Lung (tissue), 12 donors: ENCODE data around the gene ARL11. TPM values are rescaled to one million over a fixed set of nuclear protein-coding genes. Genes with fewer than 3 reads are reported as not detected.

Source experiments
- ATAC-seq: fragments of 200-7000 bp; cut with Tn5 transposase; one replicate; pipeline ENCODE4 v1.9.1; 2020; ENCODE audit warnings: moderate number of reproducible peaks; ENCODE audit not compliant: insufficient read depth, low FRiP score
- DNase-seq, 3 donors: peaks; one replicate each; pipeline ENCODE4 v3.0.0-alpha.2; 2013 to 2017
- H3K27ac ChIP-seq, 2 donors: one replicate each; pipeline ENCODE4 v1.5.1; 2013; ENCODE audit warnings: mild to moderate bottlenecking in 2 of 2, moderate library complexity in 2 of 2, control low read depth in 1 of 2, inconsistent platforms in 1 of 2, low read depth in 1 of 2, low read length in 1 of 2
- H3K27me3 ChIP-seq, 3 donors: one replicate each; pipeline ENCODE4 v1.5.1; 2013; ENCODE audit warnings: low read length in 2 of 3; ENCODE audit not compliant: control insufficient read depth in 3 of 3, insufficient read depth in 3 of 3
- H3K36me3 ChIP-seq, 4 donors: one replicate each; pipeline ENCODE4 v1.5.1; 2013; ENCODE audit warnings: low read length in 4 of 4, mild to moderate bottlenecking in 1 of 4, moderate library complexity in 1 of 4; ENCODE audit not compliant: control insufficient read depth in 4 of 4, insufficient read depth in 4 of 4
- H3K4me1 ChIP-seq, 5 donors: one replicate each; pipeline ENCODE4 v1.5.1; 2013; ENCODE audit warnings: low read length in 5 of 5, mild to moderate bottlenecking in 2 of 5, moderate library complexity in 1 of 5; ENCODE audit not compliant: control insufficient read depth in 5 of 5, insufficient read depth in 5 of 5
- H3K4me3 ChIP-seq: one replicate; pipeline ENCODE4 v1.5.1; 2013; ENCODE audit warnings: mild to moderate bottlenecking, control low read depth, moderate library complexity
- H3K9ac ChIP-seq, 2 donors: one replicate each; pipeline ENCODE4 v1.5.1; 2013; ENCODE audit warnings: low read length in 2 of 2, control low read depth in 1 of 2; ENCODE audit not compliant: insufficient read depth in 1 of 2
- H3K9me3 ChIP-seq, 4 donors: one replicate each; pipeline ENCODE4 v1.5.1; 2013; ENCODE audit warnings: low read length in 3 of 4, mild to moderate bottlenecking in 1 of 4, moderate library complexity in 1 of 4; ENCODE audit not compliant: control insufficient read depth in 4 of 4, insufficient read depth in 3 of 4
- CTCF ChIP-seq: IDR thresholded peaks from 2 replicates; pipeline ENCODE4 v1.5.1; 2012; ENCODE audit warnings: mild to moderate bottlenecking; ENCODE audit errors: control extremely low read depth, extremely low read depth
- WGBS, 2 donors: extraction: QIAGEN DNeasy Blood & Tissue Kit; methylation state at CpG; one replicate each; pipeline ENCODE4 v1.1.7; 2013; 5-methylcytosine and 5-hydroxymethylcytosine counted together
- polyA plus RNA-seq, 2 donors: library from polyadenylated mRNA; stranded (reverse); fragments of 200-250 nt; gene quantifications; one replicate each; pipeline ENCODE4 v1.2.1, GENCODE V29; 2013
- total RNA-seq, 2 donors: library from RNA; depleted of rRNA in 1 of 2; stranded (reverse); fragments of >200 nt in 1 of 2; gene quantifications; one replicate each; pipeline ENCODE4 v1.2.1, GENCODE V29; 2014 to 2021
- donor health status: control.
- donor health status: control.
- donor health status: Bipolar disorder and iron deficiency.
- donor health status: healthy.
- donor health status: DM: yes; HTN: yes; CAD: no.

Gene ARL11
- total and polyA plus RNA-seq, 4 donors, result 1.1 to 8.9 (median 4.4) TPM

- Histone ChIP-seq H3K9ac (no peak overlapping the region), H3K4me3 (no peak overlapping the region), H3K36me3 (no peaks in the 10 kb centered on the region), H3K4me1 (peaks cover 0 to 15% (median 3%) of the 10 kb centered on the region in 5 donors), H3K27ac (peak overlapping the region in 1 of 2 donors; percentile 54), H3K27me3 (no peaks in the 10 kb centered on the region), H3K9me3 (no peaks in the 10 kb centered on the region)
- ATAC-seq (no peak), DNase-seq (no peak)
- no peak for TF ChIP-seq CTCF
- WGBS, 2 donors, result 87 to 92% methylated on average over 2 of the region's 2 CpGs
Observed at GRCh38 chr13:49638744-49639072, 10.4 kb downstream of the ARL11 start.

GRCh38 chr13:49641801-49642291, 13.5 kb downstream of the ARL11 start:
- DNase-seq, result peak in 1 of 3 donors; percentile 42
- no peaks in the 10 kb centered on the region for H3K27me3 ChIP-seq
- H3K4me3 ChIP-seq, result no peak overlapping the region
- H3K27ac ChIP-seq, result peak overlapping the region in 1 of 2 donors; percentile 76
- no peak overlapping the region for H3K9ac ChIP-seq
- no peak for TF ChIP-seq CTCF
- no peaks in the 10 kb centered on the region for H3K36me3 ChIP-seq
- peak; percentile 90 for ATAC-seq
- no peaks in the 10 kb centered on the region for H3K9me3 ChIP-seq
- peaks cover 0 to 15% (median 0%) of the 10 kb centered on the region in 5 donors for H3K4me1 ChIP-seq
- WGBS, 2 donors, result 34 to 57% methylated on average over 4 of the region's 4 CpGs

- no peaks in the 10 kb centered on the region for H3K36me3 ChIP-seq
- no peak for TF ChIP-seq CTCF
- H3K27me3 ChIP-seq, result no peaks in the 10 kb centered on the region
- H3K4me1 ChIP-seq, result peaks cover 0 to 15% (median 0%) of the 10 kb centered on the region in 5 donors
- H3K9me3 ChIP-seq, result no peaks in the 10 kb centered on the region
- no peak overlapping the region for H3K9ac ChIP-seq
- ATAC-seq (no peak), DNase-seq (no peak)
- H3K4me3 ChIP-seq, result no peak overlapping the region
- WGBS, 2 donors, result 53 to 78% methylated on average over 12 of the region's 12 CpGs
- H3K27ac ChIP-seq, result no peak overlapping the region
Observed at GRCh38 chr13:49643035-49643646, 14.8 kb downstream of the ARL11 start.

- Histone ChIP-seq H3K4me1 (peaks cover 0 to 13% (median 0%) of the 10 kb centered on the region in 5 donors), H3K27me3 (no peaks in the 10 kb centered on the region), H3K36me3 (no peaks in the 10 kb centered on the region), H3K9me3 (no peaks in the 10 kb centered on the region), H3K4me3 (no peak overlapping the region), H3K9ac (no peak overlapping the region), H3K27ac (peak overlapping the region in 1 of 2 donors; percentile 10)
- TF ChIP-seq CTCF, result no peak
- DNase-seq (peak in 1 of 3 donors; percentile 32), ATAC-seq (no peak)
- 59 to 64% methylated on average over 13 of the region's 13 CpGs for WGBS, 2 donors
Observed at GRCh38 chr13:49645451-49645850, 17.1 kb downstream of the ARL11 start.
